ENCODE measurements around the gene MICU1.
"Not testable (repeated sequence)": the region's sequence is repeated elsewhere in the genome, so short reads cannot be mapped to it uniquely, and the experiment has no call there.

DNA sequence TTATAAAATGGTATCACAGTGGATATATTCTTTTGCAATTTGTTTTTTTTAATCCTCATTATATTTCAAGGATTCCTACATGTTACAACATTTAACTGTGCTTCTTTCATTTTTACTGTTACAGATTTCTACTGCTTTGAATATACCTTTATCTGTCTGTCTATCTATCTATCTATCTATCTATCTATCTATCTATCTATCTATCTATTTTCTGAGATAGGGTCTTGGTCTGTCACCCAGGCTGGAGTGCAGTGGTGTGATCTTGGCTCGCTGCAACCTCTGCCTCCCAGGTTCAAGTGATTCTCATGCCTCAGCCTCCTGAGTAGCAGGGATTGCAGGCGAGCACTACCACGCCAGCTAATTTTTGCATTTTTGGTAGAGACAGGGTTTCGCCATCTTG lies 194.9 kb downstream of the MICU1 start:
- TF ChIP-seq EP300, POLR2A (IDR thresholded peaks at IDR 0.05): not testable (repeated sequence)
